ENCODE measurements around the gene ZCCHC14.

ZCCHC14 gene

GRCh38 chr16:87535457-87535854, 42.6 kb upstream of the ZCCHC14 start:
- peaks cover 40% of the 10 kb centered on the region for H3K27me3 ChIP-seq
- H3K36me3 ChIP-seq = no peaks in the 10 kb centered on the region
- H3K4me1 ChIP-seq (ENCODE audit: control insufficient read depth in 1 of 2, insufficient read depth in 1 of 2, low read depth in 1 of 2, low read length in 1 of 2) = no peaks in the 10 kb centered on the region
- TF ChIP-seq CTCF (IDR thresholded peaks at IDR 0.05) = no peak
- no peak overlapping the region for H3K4me3 ChIP-seq (ENCODE audit: low read depth in 1 of 2, low read length in 1 of 2)
- no peaks in the 10 kb centered on the region for H3K9me3 ChIP-seq
- H3K27ac ChIP-seq = no peak overlapping the region

GRCh38 chr16:87534751-87535150, 41.9 kb upstream of the ZCCHC14 start:
- TF ChIP-seq CTCF (IDR thresholded peaks at IDR 0.05) = no peak
- Histone ChIP-seq H3K27ac (no peak overlapping the region), H3K4me1 (ENCODE audit: control insufficient read depth in 1 of 2, insufficient read depth in 1 of 2, low read depth in 1 of 2, low read length in 1 of 2) (no peaks in the 10 kb centered on the region), H3K4me3 (ENCODE audit: low read depth in 1 of 2, low read length in 1 of 2) (no peak overlapping the region), H3K36me3 (no peaks in the 10 kb centered on the region), H3K9me3 (no peaks in the 10 kb centered on the region), H3K27me3 (peaks cover 33% of the 10 kb centered on the region)

- H3K27me3 ChIP-seq = peaks cover 27% of the 10 kb centered on the region
- H3K4me1 ChIP-seq (ENCODE audit: control insufficient read depth in 1 of 2, insufficient read depth in 1 of 2, low read depth in 1 of 2, low read length in 1 of 2) = no peaks in the 10 kb centered on the region
- no peak overlapping the region for H3K4me3 ChIP-seq (ENCODE audit: low read depth in 1 of 2, low read length in 1 of 2)
- TF ChIP-seq CTCF (IDR thresholded peaks at IDR 0.05) = no peak
- no peaks in the 10 kb centered on the region for H3K9me3 ChIP-seq
- H3K36me3 ChIP-seq = no peaks in the 10 kb centered on the region
- no peak overlapping the region for H3K27ac ChIP-seq
Measured at GRCh38 chr16:87534030-87534653, 41.3 kb upstream of the ZCCHC14 start.

GRCh38 chr16:87533061-87533460, 40.2 kb upstream of the ZCCHC14 start:
- Histone ChIP-seq H3K27me3 (peaks cover 26% of the 10 kb centered on the region), H3K4me1 (ENCODE audit: control insufficient read depth in 1 of 2, insufficient read depth in 1 of 2, low read depth in 1 of 2, low read length in 1 of 2) (no peaks in the 10 kb centered on the region), H3K9me3 (no peaks in the 10 kb centered on the region), H3K27ac (no peak overlapping the region), H3K36me3 (no peaks in the 10 kb centered on the region), H3K4me3 (ENCODE audit: low read depth in 1 of 2, low read length in 1 of 2) (no peak overlapping the region)
- TF ChIP-seq CTCF (IDR thresholded peaks at IDR 0.05) = no peak

GRCh38 chr16:87531418-87531817, 38.6 kb upstream of the ZCCHC14 start:
- Histone ChIP-seq H3K27ac (no peak overlapping the region), H3K4me3 (ENCODE audit: low read depth in 1 of 2, low read length in 1 of 2) (no peak overlapping the region), H3K9me3 (no peaks in the 10 kb centered on the region), H3K36me3 (no peaks in the 10 kb centered on the region), H3K4me1 (ENCODE audit: control insufficient read depth in 1 of 2, insufficient read depth in 1 of 2, low read depth in 1 of 2, low read length in 1 of 2) (no peaks in the 10 kb centered on the region), H3K27me3 (peaks cover 24% of the 10 kb centered on the region)
- TF ChIP-seq CTCF (IDR thresholded peaks at IDR 0.05) = no peak

Data from neutrophil (primary cell).